IMR-90 (cell line): ENCODE measurements around the gene CAND2.

Experiments
- CTCF ChIP-seq: conservative IDR thresholded peaks from 2 replicates; pipeline ENCODE4 v1.5.1; 2012; ENCODE audit warnings: mild to moderate bottlenecking, low read depth, low read length, improper control_type of control experiment
- ELK1 ChIP-seq: fragments of 150-350 bp; IDR thresholded peaks from 2 replicates; pipeline ENCODE4 v1.6.1; 2016; ENCODE audit warnings: low read depth, mild to moderate bottlenecking, low read length, moderate library complexity, borderline replicate concordance
- FOS ChIP-seq: fragments of 150-350 bp; IDR thresholded peaks from 2 replicates; pipeline ENCODE4 v1.6.1; 2016; ENCODE audit warnings: low read depth, low read length
- MAFK ChIP-seq: IDR thresholded peaks from 2 replicates; pipeline ENCODE4 v1.6.1; 2012; ENCODE audit warnings: low read depth, low read length, improper control_type of control experiment
- NFE2L2 ChIP-seq: fragments of 150-350 bp; IDR thresholded peaks from 2 replicates; pipeline ENCODE4 v1.6.1; 2016; ENCODE audit warnings: low read depth, mild to moderate bottlenecking, low read length
- POLR2A ChIP-seq: IDR thresholded peaks from 2 replicates; pipeline ENCODE4 v1.6.1; 2012; ENCODE audit warnings: mild to moderate bottlenecking, low read depth, low read length
- RAD21 ChIP-seq: IDR thresholded peaks from 2 replicates; pipeline ENCODE4 v1.6.1; 2012; ENCODE audit warnings: low read length, improper control_type of control experiment
- USF2 ChIP-seq: fragments of 150-350 bp; IDR thresholded peaks from 2 replicates; pipeline ENCODE4 v1.6.1; 2017; ENCODE audit warnings: mild to moderate bottlenecking, antibody characterized with exemption, low read length, low read depth

- no peak for TF ChIP-seq CTCF
- no peak for TF ChIP-seq POLR2A
- no peak for TF ChIP-seq RAD21
- TF ChIP-seq USF2 = no peak
- no peak for TF ChIP-seq NFE2L2
- no peak for TF ChIP-seq ELK1
- no peak for TF ChIP-seq MAFK
- no peak for TF ChIP-seq FOS
These were observed 81.7 kb downstream of the CAND2 start for GRCh38 chr3:12878141-12878574.
